Measurements from ENCODE around the gene ALK. TPM values are rescaled to one million over a fixed set of nuclear protein-coding genes. Genes with fewer than 3 reads are reported as not detected.

Gene ALK
- total and polyA plus RNA-seq, 2 experiments from 2014 or later, result 0.35 TPM; not detected in 1

- TF ChIP-seq ZNF114 (CRISPR knock-in tag; IDR thresholded peaks at IDR 0.05) (no peak), CTCF (conservative IDR thresholded peaks at IDR 0.05; ENCODE audit: low read depth in 2 of 2) (no peak), REST (IDR thresholded peaks at IDR 0.05; ENCODE audit: unreplicated experiment) (no peak)
These were observed 571.9 kb downstream of the ALK start (continued) for GRCh38 chr2:29349316-29350030.

- peaks cover 5% of the 10 kb centered on the region for H3K27me3 Mint-ChIP-seq (ENCODE audit: insufficient read depth, low read depth, poor library complexity)
- no peaks in the 10 kb centered on the region for H3K36me3 Mint-ChIP-seq (ENCODE audit: low read depth)
- no peak overlapping the region for H3K4me2 ChIP-seq
- H3K9me2 ChIP-seq (ENCODE audit: insufficient read depth), result peaks cover under 1% of the 10 kb centered on the region; the same call in 1 of the 2 replicates
- no peaks in the 10 kb centered on the region for H3K9me3 Mint-ChIP-seq
- H2AFZ ChIP-seq, result no peak overlapping the region
- no peaks in the 10 kb centered on the region for H3F3A ChIP-seq (replicated peaks; ENCODE audit: low read depth)
- H3K4me3 ChIP-seq, result no peak overlapping the region
- no peak for DNase-seq (ENCODE audit: low spot score)
- no peaks in the 10 kb centered on the region for H3K4me1 ChIP-seq (ENCODE audit: insufficient read depth)
- peaks cover 2% of the 10 kb centered on the region; the same call in 1 of the 3 replicates for H3K4me1 Mint-ChIP-seq
- no peaks in the 10 kb centered on the region for H3K36me3 ChIP-seq (ENCODE audit: insufficient read depth)
- H3K4me3 Mint-ChIP-seq, result no peak overlapping the region
- no peak overlapping the region for H3K27ac Mint-ChIP-seq
- ATAC-seq, result no peak
- H3K27ac ChIP-seq (ENCODE audit: low read depth), result no peak overlapping the region
- no peaks in the 10 kb centered on the region for H3K27me3 ChIP-seq (ENCODE audit: insufficient read depth)
- no peaks in the 10 kb centered on the region; the same call in 1 of the 2 replicates for H4K20me1 ChIP-seq (replicated peaks; ENCODE audit: insufficient read depth)
- no peaks in the 10 kb centered on the region for H3K79me2 ChIP-seq (replicated peaks; ENCODE audit: insufficient read depth)
- TF ChIP-seq ETS1 (IDR thresholded peaks at IDR 0.05), result no peak
- TF ChIP-seq ZNF331 (CRISPR knock-in tag; IDR thresholded peaks at IDR 0.05; ENCODE audit: low read depth), result no peak
- TF ChIP-seq NANOG (IDR thresholded peaks at IDR 0.05; ENCODE audit: borderline replicate concordance), result no peak
- TF ChIP-seq REST (IDR thresholded peaks at IDR 0.05; ENCODE audit: unreplicated experiment), result no peak
These were observed 573.5 kb downstream of the ALK start for GRCh38 chr2:29347774-29348461.
